GM23248 (cell line): Measurements from ENCODE around the gene RTTN. TPM values are rescaled to one million over a fixed set of nuclear protein-coding genes. Genes with fewer than 3 reads are reported as not detected.

Experiments
- DNase-seq: peaks from one replicate; pipeline ENCODE4 v3.0.0-alpha.2; 2015
- H2AFZ ChIP-seq: fragments of 200-600 bp; sonication (generic); 2 replicates; pipeline ENCODE4 v1.6.1; 2016; ENCODE audit warnings: antibody characterized with exemption
- H3F3A ChIP-seq: fragments of 200-600 bp; sonication (generic); 2 replicates; pipeline ENCODE4 v1.6.1; 2016; ENCODE audit warnings: mild to moderate bottlenecking, antibody characterized with exemption, mixed run types; ENCODE audit not compliant: insufficient read depth
- H3K27ac ChIP-seq: fragments of 200-600 bp; sonication (generic); 2 replicates; pipeline ENCODE4 v1.5.1; 2016; ENCODE audit warnings: mild to moderate bottlenecking
- H3K27me3 ChIP-seq: fragments of 200-600 bp; sonication (generic); replicated peaks from 2 replicates; pipeline ENCODE4 v1.6.1; 2016; ENCODE audit warnings: mild to moderate bottlenecking; ENCODE audit not compliant: insufficient read depth
- H3K36me3 ChIP-seq: fragments of 200-600 bp; sonication (generic); 2 replicates; pipeline ENCODE4 v1.6.1; 2016; ENCODE audit warnings: low read depth, mild to moderate bottlenecking
- H3K4me1 ChIP-seq: fragments of 200-600 bp; sonication (generic); 2 replicates; pipeline ENCODE4 v1.6.1; 2016; ENCODE audit warnings: mild to moderate bottlenecking; ENCODE audit not compliant: insufficient read depth
- H3K4me2 ChIP-seq: fragments of 200-600 bp; sonication (generic); one replicate; pipeline ENCODE4 v1.6.1; 2016; ENCODE audit warnings: mild to moderate bottlenecking; ENCODE audit not compliant: unreplicated experiment
- H3K4me3 ChIP-seq: fragments of 200-600 bp; sonication (generic); 2 replicates; pipeline ENCODE4 v1.5.1; 2016; ENCODE audit warnings: mild to moderate bottlenecking
- H3K79me2 ChIP-seq: fragments of 200-600 bp; sonication (generic); 2 replicates; pipeline ENCODE4 v1.6.1; 2016; ENCODE audit warnings: mild to moderate bottlenecking; ENCODE audit not compliant: insufficient read depth
- H3K9ac ChIP-seq: fragments of 200-600 bp; sonication (generic); 2 replicates; pipeline ENCODE4 v1.6.1; 2016; ENCODE audit warnings: mild to moderate bottlenecking
- H3K9me2 ChIP-seq: fragments of 200-600 bp; sonication (generic); 2 replicates; pipeline ENCODE4 v1.6.1; 2016; ENCODE audit warnings: mixed run types, mild to moderate bottlenecking, moderate library complexity; ENCODE audit not compliant: insufficient read depth
- H3K9me3 ChIP-seq: fragments of 200-600 bp; sonication (generic); one replicate; pipeline ENCODE4 v1.6.1; 2017; ENCODE audit warnings: low read depth
- H4K20me1 ChIP-seq: fragments of 200-600 bp; sonication (generic); 2 replicates; pipeline ENCODE4 v1.6.0; 2016; ENCODE audit not compliant: insufficient read depth
- EZH2 ChIP-seq: fragments of 200-600 bp; sonication (generic); IDR thresholded peaks from 2 replicates; pipeline ENCODE4 v1.6.1; 2018; ENCODE audit warnings: antibody characterized with exemption, mild to moderate bottlenecking; ENCODE audit not compliant: insufficient read depth, poor library complexity, severe bottlenecking
- EZH2phosphoT487 ChIP-seq: fragments of 200-600 bp; sonication (generic); IDR thresholded peaks from 2 replicates; pipeline ENCODE4 v1.6.1; 2018; ENCODE audit warnings: antibody characterized with exemption, moderate library complexity, mild to moderate bottlenecking, low read depth; ENCODE audit not compliant: insufficient read depth
- WGBS, 2 experiments: methylation state at CpG; one replicate each; pipeline ENCODE4 v1.1.6; 2015 to 2017; ENCODE audit warnings: low lambda C conversion rate in 2 of 2, low coverage in 1 of 2; ENCODE audit errors: missing lambda C conversion rate in 2 of 2; 5-methylcytosine and 5-hydroxymethylcytosine counted together
- in situ Hi-C: fragments of 300-500 bp; cut with MboI; formaldehyde crosslinking; loops from 2 replicates; pipeline ENCODE4 v1.15.0; 2020
- polyA plus RNA-seq: library from polyadenylated mRNA; unstranded; fragments of >200 nt; fragmentation: Nextera tagmentation; extraction: Ambion mirVana; gene quantifications from 2 replicates; pipeline ENCODE4 v1.2.1, GENCODE V29; 2016
- total RNA-seq: library from RNA; depleted of rRNA; stranded (reverse); fragments of >200 nt; shearing (Covaris generic); gene quantifications from 2 replicates; pipeline ENCODE4 v1.2.3, GENCODE V29; 2014

Gene RTTN
- total and polyA plus RNA-seq, 2 experiments from 2014 or later: 12.4 to 19.3 TPM

- no peak overlapping the region for H3K4me3 ChIP-seq
These were observed 247.1 kb downstream of the RTTN start for GRCh38 chr18:69958422-69958821.

GRCh38 chr18:69957747-69958146 is 247.7 kb downstream of the RTTN start:
- H3K27ac ChIP-seq: no peak overlapping the region
- H3K4me3 ChIP-seq: no peak overlapping the region
- H3F3A ChIP-seq: no peaks in the 10 kb centered on the region
- 95 to 98% methylated on average over 3 of the region's 3 CpGs for WGBS, 2 experiments
- H3K9me3 ChIP-seq: no peaks in the 10 kb centered on the region
- in situ Hi-C loops: no loop called here
- H3K4me2 ChIP-seq: no peak overlapping the region
- H3K4me1 ChIP-seq: no peaks in the 10 kb centered on the region
- H3K79me2 ChIP-seq: no peaks in the 10 kb centered on the region
- no peak for DNase-seq
- no peaks in the 10 kb centered on the region for H3K27me3 ChIP-seq
- TF ChIP-seq EZH2phosphoT487 (no peak), EZH2 (no peak)
- H4K20me1 ChIP-seq: no peaks in the 10 kb centered on the region
- no peak overlapping the region for H2AFZ ChIP-seq
- H3K36me3 ChIP-seq: no peaks in the 10 kb centered on the region; the same call in 1 of the 2 replicates
- H3K9ac ChIP-seq: no peak overlapping the region
- H3K9me2 ChIP-seq: no peaks in the 10 kb centered on the region

More at GRCh38 chr18:69958422-69958821, 247.1 kb downstream of the RTTN start:
- Histone ChIP-seq H3K4me2 (no peak overlapping the region), H3K9ac (no peak overlapping the region), H3K9me2 (no peaks in the 10 kb centered on the region), H3K4me1 (no peaks in the 10 kb centered on the region), H3F3A (no peaks in the 10 kb centered on the region), H2AFZ (no peak overlapping the region), H3K27ac (no peak overlapping the region), H3K79me2 (no peaks in the 10 kb centered on the region), H3K36me3 (no peaks in the 10 kb centered on the region; the same call in 1 of the 2 replicates), H3K27me3 (no peaks in the 10 kb centered on the region), H3K9me3 (no peaks in the 10 kb centered on the region), H4K20me1 (no peaks in the 10 kb centered on the region)
- 90 to 92% methylated on average over 5 of the region's 5 CpGs for WGBS, 2 experiments
- no peak for TF ChIP-seq EZH2
- TF ChIP-seq EZH2phosphoT487: no peak
- in situ Hi-C loops: no loop called here
- no peak for DNase-seq

GRCh38 chr18:69956665-69957620 is 248.5 kb downstream of the RTTN start:
- Histone ChIP-seq H3F3A (no peaks in the 10 kb centered on the region), H3K27me3 (no peaks in the 10 kb centered on the region), H3K9me3 (no peaks in the 10 kb centered on the region), H3K36me3 (no peaks in the 10 kb centered on the region), H3K4me2 (no peak overlapping the region), H3K9ac (no peak overlapping the region), H4K20me1 (no peaks in the 10 kb centered on the region), H3K27ac (no peak overlapping the region), H2AFZ (no peak overlapping the region), H3K9me2 (no peaks in the 10 kb centered on the region), H3K4me1 (no peaks in the 10 kb centered on the region), H3K4me3 (no peak overlapping the region), H3K79me2 (no peaks in the 10 kb centered on the region)
- DNase-seq: no peak
- 51 to 62% methylated on average over 20 of the region's 20 CpGs for WGBS, 2 experiments
- TF ChIP-seq EZH2phosphoT487 (no peak), EZH2 (no peak)
- in situ Hi-C loops: no loop called here

- peaks cover 6% of the 10 kb centered on the region; the same call in 1 of the 2 replicates for H3K4me1 ChIP-seq
- DNase-seq: no peak
- no peak overlapping the region for H3K4me3 ChIP-seq
- H3K9me2 ChIP-seq: no peaks in the 10 kb centered on the region
- no peak overlapping the region for H3K27ac ChIP-seq
- H4K20me1 ChIP-seq: no peaks in the 10 kb centered on the region
- H3K27me3 ChIP-seq: no peaks in the 10 kb centered on the region
- no peaks in the 10 kb centered on the region for H3K9me3 ChIP-seq
- H3K9ac ChIP-seq: no peak overlapping the region
- H3K4me2 ChIP-seq: no peak overlapping the region
- H3K36me3 ChIP-seq: no peaks in the 10 kb centered on the region
- H2AFZ ChIP-seq: no peak overlapping the region
- in situ Hi-C loops: no loop called here
- no peaks in the 10 kb centered on the region for H3F3A ChIP-seq
- WGBS, 2 experiments: 81 to 84% methylated on average over 5 of the region's 5 CpGs
- no peaks in the 10 kb centered on the region for H3K79me2 ChIP-seq
- TF ChIP-seq EZH2phosphoT487 (no peak), EZH2 (no peak)
These were observed 249.4 kb downstream of the RTTN start for GRCh38 chr18:69956057-69956456.
